Mucosa of descending colon (tissue), 3 donors: ENCODE results near the gene CXCL14. TPM values are rescaled to one million over a fixed set of nuclear protein-coding genes. Genes with fewer than 3 reads are reported as not detected.

ENCODE experiments used
- ATAC-seq: fragments of 200-7000 bp; cut with Tn5 transposase; one replicate; pipeline ENCODE4 v1.9.1; 2020; ENCODE audit warnings: mild to moderate bottlenecking, moderate library complexity
- DNase-seq, 3 donors: peaks; one replicate each; pipeline ENCODE4 v3.0.0-alpha.2; 2020
- H3K36me3 ChIP-seq: fragments of 200-600 bp; one replicate; pipeline ENCODE4 v1.8.0; 2021; ENCODE audit warnings: low read depth, mild to moderate bottlenecking
- H3K4me1 ChIP-seq: fragments of 200-600 bp; one replicate; pipeline ENCODE4 v1.8.0; 2021; ENCODE audit warnings: low read depth, mild to moderate bottlenecking
- H3K4me3 ChIP-seq: fragments of 200-600 bp; one replicate; pipeline ENCODE4 v1.8.0; 2021; ENCODE audit warnings: mild to moderate bottlenecking
- H3K9me3 ChIP-seq: fragments of 200-600 bp; one replicate; pipeline ENCODE4 v1.8.0; 2021; ENCODE audit warnings: mild to moderate bottlenecking
- CTCF ChIP-seq: fragments of 200-600 bp; IDR thresholded peaks from one replicate; pipeline ENCODE4 v1.8.0; 2022; ENCODE audit warnings: antibody characterized with exemption, mild to moderate bottlenecking
- intact Hi-C, 2 donors: fragments of 100-400 bp; cut with DNase I in 1 of 2; cut with micrococcal nuclease in 1 of 2; formaldehyde crosslinking; loops; one replicate each; pipeline versions ENCODE4 v1.11.0 to v1.11.1; 2022; cut with DNase I, micrococcal nuclease
- total RNA-seq, 3 donors: library from RNA; stranded (reverse); fragmentation: NEBNext Ultra II Directional in 2 of 3; extraction: Animal tissue kit (Norgen Biotek cat#: 25700) in 2 of 3; gene quantifications; one replicate each; pipeline versions ENCODE4 v1.2.1 to v1.2.4, GENCODE V29; 2021 to 2023
- donor health status: DM: no; HTN: no; CAD: no; lungs with moderate emphysema.
- donor health status: DM: no; HTN: no; CAD: no.
- donor health status: DM: no; HTN: yes; CAD: no.

The CXCL14 gene
- total RNA-seq, 3 donors from 2014 or later = 16.7 to 61.6 (median 24.2) TPM

- ATAC-seq = no peak
- no peak for DNase-seq
- no peak for TF ChIP-seq CTCF
- Histone ChIP-seq H3K4me1 (peaks cover 12% of the 10 kb centered on the region), H3K9me3 (no peaks in the 10 kb centered on the region), H3K36me3 (no peaks in the 10 kb centered on the region), H3K4me3 (no peak overlapping the region)
- intact Hi-C loops = no loop called here
Observed at GRCh38 chr5:135547590-135548254, 31.1 kb downstream of the CXCL14 start.

GRCh38 chr5:135546912-135547311 lies 31.9 kb downstream of the CXCL14 start:
- H3K36me3 ChIP-seq = no peaks in the 10 kb centered on the region
- H3K4me1 ChIP-seq = peaks cover 12% of the 10 kb centered on the region
- intact Hi-C loops = no loop called here
- H3K4me3 ChIP-seq = no peak overlapping the region
- no peak for TF ChIP-seq CTCF
- DNase-seq = no peak
- no peaks in the 10 kb centered on the region for H3K9me3 ChIP-seq
- no peak for ATAC-seq

- peaks cover 12% of the 10 kb centered on the region for H3K4me1 ChIP-seq
- ATAC-seq = no peak
- no peak for DNase-seq
- no peaks in the 10 kb centered on the region for H3K36me3 ChIP-seq
- no peak overlapping the region for H3K4me3 ChIP-seq
- no peak for TF ChIP-seq CTCF
- intact Hi-C loops = no loop called here
- H3K9me3 ChIP-seq = no peaks in the 10 kb centered on the region
Observed at GRCh38 chr5:135546101-135546500, 32.7 kb downstream of the CXCL14 start.

GRCh38 chr5:135545099-135545498 lies 33.7 kb downstream of the CXCL14 start:
- DNase-seq = no peak
- intact Hi-C loops = no loop called here
- no peak overlapping the region for H3K4me3 ChIP-seq
- no peak for ATAC-seq
- no peaks in the 10 kb centered on the region for H3K36me3 ChIP-seq
- no peaks in the 10 kb centered on the region for H3K9me3 ChIP-seq
- TF ChIP-seq CTCF = no peak
- H3K4me1 ChIP-seq = peaks cover 12% of the 10 kb centered on the region

GRCh38 chr5:135543485-135544304 lies 35.1 kb downstream of the CXCL14 start:
- Histone ChIP-seq H3K36me3 (no peaks in the 10 kb centered on the region), H3K4me3 (no peak overlapping the region), H3K4me1 (peaks cover 12% of the 10 kb centered on the region), H3K9me3 (no peaks in the 10 kb centered on the region)
- no peak for TF ChIP-seq CTCF
- peak in 2 of 3 donors; percentile 28 to 42 for DNase-seq
- intact Hi-C loops = no loop called here
- ATAC-seq = peak; percentile 48
